ENCODE results near the gene MTR. TPM values are rescaled to one million over a fixed set of nuclear protein-coding genes. Genes with fewer than 3 reads are reported as not detected.

The MTR gene
- total RNA-seq, 2 donors from 2014 or later, result 18.8 to 48.7 TPM

- TF ChIP-seq CTCF (IDR thresholded peaks at IDR 0.05) (no peak), POLR2AphosphoS5 (IDR thresholded peaks at IDR 0.05) (no peak), POLR2A (IDR thresholded peaks at IDR 0.05) (no peak)
- Histone ChIP-seq H3K27me3 (replicated peaks; ENCODE audit: insufficient read depth) (no peaks in the 10 kb centered on the region), H3K36me3 (no peaks in the 10 kb centered on the region), H3K9me3 (no peaks in the 10 kb centered on the region), H3K27ac (no peak overlapping the region), H3K4me1 (replicated peaks) (no peaks in the 10 kb centered on the region), H3K4me3 (no peak overlapping the region)
- no peak for DNase-seq (ENCODE audit: low spot score)
- 79% methylated on average over 5 of the region's 5 CpGs for WGBS
- intact Hi-C loops (cut with DNase I), result no loop called here
Measured at GRCh38 chr1:236916131-236916800, 121.2 kb downstream of the MTR start.

GRCh38 chr1:236917448-236917847 is 122.4 kb downstream of the MTR start:
- Histone ChIP-seq H3K4me3 (no peak overlapping the region), H3K4me1 (replicated peaks) (no peaks in the 10 kb centered on the region), H3K9me3 (no peaks in the 10 kb centered on the region), H3K36me3 (no peaks in the 10 kb centered on the region), H3K27me3 (replicated peaks; ENCODE audit: insufficient read depth) (no peaks in the 10 kb centered on the region), H3K27ac (no peak overlapping the region)
- intact Hi-C loops (cut with DNase I), result no loop called here
- 97% methylated on average over 1 of the region's 1 CpG for WGBS
- TF ChIP-seq CTCF (IDR thresholded peaks at IDR 0.05), result no peak
- TF ChIP-seq POLR2AphosphoS5 (IDR thresholded peaks at IDR 0.05), result no peak
- no peak for DNase-seq (ENCODE audit: low spot score)

GRCh38 chr1:236920286-236920894 is 125.3 kb downstream of the MTR start:
- no peaks in the 10 kb centered on the region for H3K27me3 ChIP-seq (replicated peaks; ENCODE audit: insufficient read depth)
- intact Hi-C loops (cut with DNase I), result no loop called here
- 78% methylated on average over 3 of the region's 3 CpGs for WGBS

DNA sequence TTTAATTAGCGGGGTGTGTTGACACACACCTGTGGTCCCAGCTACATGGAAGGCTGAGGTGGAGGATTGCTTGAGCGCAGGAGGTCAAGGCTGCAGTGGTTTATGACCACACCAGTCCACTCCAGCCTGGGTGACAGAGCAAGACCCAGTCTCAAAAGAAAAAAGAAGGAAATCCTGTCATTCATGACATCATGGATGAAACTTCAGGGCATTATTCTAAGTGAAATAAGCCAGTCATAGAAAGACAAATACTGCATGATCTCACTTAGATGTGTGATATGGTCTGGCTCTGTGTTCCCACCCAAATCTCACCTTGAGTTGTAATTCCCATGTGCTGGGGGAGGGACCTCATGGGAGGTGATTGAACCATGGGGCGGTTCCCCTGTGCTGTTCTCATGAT is 126.5 kb downstream of the MTR start:
- intact Hi-C loops (cut with DNase I), result no loop called here
- Histone ChIP-seq H3K4me1 (replicated peaks) (no peaks in the 10 kb centered on the region), H3K9me3 (no peaks in the 10 kb centered on the region), H3K36me3 (no peaks in the 10 kb centered on the region), H3K27ac (no peak overlapping the region), H3K27me3 (replicated peaks; ENCODE audit: insufficient read depth) (no peaks in the 10 kb centered on the region), H3K4me3 (no peak overlapping the region)
- WGBS, result 95% methylated on average over 3 of the region's 3 CpGs
- no peak for DNase-seq (ENCODE audit: low spot score)
- no peak for TF ChIP-seq POLR2A (IDR thresholded peaks at IDR 0.05)
- TF ChIP-seq CTCF (IDR thresholded peaks at IDR 0.05), result no peak
- TF ChIP-seq POLR2AphosphoS5 (IDR thresholded peaks at IDR 0.05), result no peak

More at GRCh38 chr1:236920286-236920894, 125.3 kb downstream of the MTR start:
- Histone ChIP-seq H3K4me1 (replicated peaks) (no peaks in the 10 kb centered on the region), H3K9me3 (no peaks in the 10 kb centered on the region), H3K27ac (no peak overlapping the region), H3K36me3 (no peaks in the 10 kb centered on the region), H3K4me3 (no peak overlapping the region)
- no peak for DNase-seq (ENCODE audit: low spot score)
- TF ChIP-seq POLR2AphosphoS5 (IDR thresholded peaks at IDR 0.05) (no peak), CTCF (IDR thresholded peaks at IDR 0.05) (no peak)

GRCh38 chr1:236922190-236922589 is 127.1 kb downstream of the MTR start:
- intact Hi-C loops (cut with DNase I), result no loop called here
- H3K4me1 ChIP-seq (replicated peaks), result no peaks in the 10 kb centered on the region
- no peak for TF ChIP-seq POLR2A (IDR thresholded peaks at IDR 0.05)
- TF ChIP-seq POLR2AphosphoS5 (IDR thresholded peaks at IDR 0.05), result no peak
- TF ChIP-seq CTCF (IDR thresholded peaks at IDR 0.05), result no peak
- no peak overlapping the region for H3K4me3 ChIP-seq
- no peaks in the 10 kb centered on the region for H3K27me3 ChIP-seq (replicated peaks; ENCODE audit: insufficient read depth)
- H3K36me3 ChIP-seq, result no peaks in the 10 kb centered on the region
- no peak for DNase-seq (ENCODE audit: low spot score)
- no peaks in the 10 kb centered on the region for H3K9me3 ChIP-seq
- no peak overlapping the region for H3K27ac ChIP-seq
- 93% methylated on average over 2 of the region's 2 CpGs for WGBS

All from prostate gland (tissue), 2 donors.